Measurements from ENCODE around the gene RELN. TPM values are rescaled to one million over a fixed set of nuclear protein-coding genes. Genes with fewer than 3 reads are reported as not detected.

RELN gene
- polyA plus RNA-seq, 1 donor (not counting 4 experiments of a cell fraction or from before 2014, with no cell fraction given): not detected

GRCh38 chr7:103706805-103707204 lies 282.7 kb downstream of the RELN start:
- Histone ChIP-seq H3K4me3 (ENCODE audit: control insufficient read depth in 2 of 3, extremely low read depth in 1 of 3, insufficient read depth in 2 of 3, low read depth in 1 of 3, low read length in 3 of 3) (no peak overlapping the region), H3K9me3 (ENCODE audit: control insufficient read depth, low read depth, low read length) (no peaks in the 10 kb centered on the region), H2AFZ (ENCODE audit: control insufficient read depth, low read length) (no peak overlapping the region), H3K4me2 (ENCODE audit: control insufficient read depth, extremely low read depth, insufficient read depth, low read depth, low read length) (no peak overlapping the region), H3K9me1 (ENCODE audit: control insufficient read depth, extremely low read depth, insufficient read depth, low read length) (no peaks in the 10 kb centered on the region), H4K20me1 (ENCODE audit: control insufficient read depth, extremely low read depth, insufficient read depth, low read length) (no peaks in the 10 kb centered on the region), H3K79me2 (ENCODE audit: control insufficient read depth, insufficient read depth, low read length) (no peaks in the 10 kb centered on the region), H3K4me1 (ENCODE audit: control insufficient read depth, extremely low read depth, insufficient read depth, low read length) (no peaks in the 10 kb centered on the region), H3K27ac (ENCODE audit: control insufficient read depth, insufficient read depth, low read length) (no peak overlapping the region), H3K27me3 (ENCODE audit: control insufficient read depth, extremely low read depth, insufficient read depth, low read length) (no peaks in the 10 kb centered on the region), H3K36me3 (ENCODE audit: control insufficient read depth in 2 of 2, extremely low read depth in 1 of 2, insufficient read depth in 2 of 2, low read length in 2 of 2) (no peaks in the 10 kb centered on the region), H3K9ac (ENCODE audit: control insufficient read depth, extremely low read depth, insufficient read depth, low read length) (no peak overlapping the region)
- DNase-seq (ENCODE audit: low read depth, low spot score) (no peak), FAIRE-seq (no peak)
- dilution Hi-C loops (cut with MboI; ENCODE audit: extremely low pct_ligation_motif_present, low sequenced_read_pairs): no loop called here
- TF ChIP-seq, protein P1, sequence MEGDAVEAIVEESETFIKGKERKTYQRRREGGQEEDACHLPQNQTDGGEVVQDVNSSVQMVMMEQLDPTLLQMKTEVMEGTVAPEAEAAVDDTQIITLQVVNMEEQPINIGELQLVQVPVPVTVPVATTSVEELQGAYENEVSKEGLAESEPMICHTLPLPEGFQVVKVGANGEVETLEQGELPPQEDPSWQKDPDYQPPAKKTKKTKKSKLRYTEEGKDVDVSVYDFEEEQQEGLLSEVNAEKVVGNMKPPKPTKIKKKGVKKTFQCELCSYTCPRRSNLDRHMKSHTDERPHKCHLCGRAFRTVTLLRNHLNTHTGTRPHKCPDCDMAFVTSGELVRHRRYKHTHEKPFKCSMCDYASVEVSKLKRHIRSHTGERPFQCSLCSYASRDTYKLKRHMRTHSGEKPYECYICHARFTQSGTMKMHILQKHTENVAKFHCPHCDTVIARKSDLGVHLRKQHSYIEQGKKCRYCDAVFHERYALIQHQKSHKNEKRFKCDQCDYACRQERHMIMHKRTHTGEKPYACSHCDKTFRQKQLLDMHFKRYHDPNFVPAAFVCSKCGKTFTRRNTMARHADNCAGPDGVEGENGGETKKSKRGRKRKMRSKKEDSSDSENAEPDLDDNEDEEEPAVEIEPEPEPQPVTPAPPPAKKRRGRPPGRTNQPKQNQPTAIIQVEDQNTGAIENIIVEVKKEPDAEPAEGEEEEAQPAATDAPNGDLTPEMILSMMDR (optimal IDR thresholded peaks at IDR 0.05 in 1 of 3, IDR thresholded peaks at IDR 0.05 in 1 of 3, conservative IDR thresholded peaks at IDR 0.05 in 1 of 3; ENCODE audit: extremely low read depth in 1 of 3, insufficient read depth in 2 of 3, low read length in 3 of 3): no peak
- TF ChIP-seq EZH2 (IDR thresholded peaks at IDR 0.05; ENCODE audit: low read length): no peak

- dilution Hi-C loops (cut with MboI; ENCODE audit: extremely low pct_ligation_motif_present, low sequenced_read_pairs): no loop called here
- no peak for FAIRE-seq
- TF ChIP-seq, protein P1 (optimal IDR thresholded peaks at IDR 0.05 in 1 of 3, IDR thresholded peaks at IDR 0.05 in 1 of 3, conservative IDR thresholded peaks at IDR 0.05 in 1 of 3; ENCODE audit: extremely low read depth in 1 of 3, insufficient read depth in 2 of 3, low read length in 3 of 3): no peak
- TF ChIP-seq EZH2 (IDR thresholded peaks at IDR 0.05; ENCODE audit: low read length): no peak
These were observed 283.9 kb downstream of the RELN start for GRCh38 chr7:103705542-103705941.

More at GRCh38 chr7:103705542-103705941, 283.9 kb downstream of the RELN start:
- Histone ChIP-seq H3K4me3 (ENCODE audit: control insufficient read depth in 2 of 3, extremely low read depth in 1 of 3, insufficient read depth in 2 of 3, low read depth in 1 of 3, low read length in 3 of 3) (no peak overlapping the region), H3K36me3 (ENCODE audit: control insufficient read depth in 2 of 2, extremely low read depth in 1 of 2, insufficient read depth in 2 of 2, low read length in 2 of 2) (no peaks in the 10 kb centered on the region), H3K79me2 (ENCODE audit: control insufficient read depth, insufficient read depth, low read length) (no peaks in the 10 kb centered on the region), H3K4me2 (ENCODE audit: control insufficient read depth, extremely low read depth, insufficient read depth, low read depth, low read length) (no peak overlapping the region), H3K9me3 (ENCODE audit: control insufficient read depth, low read depth, low read length) (no peaks in the 10 kb centered on the region), H3K27ac (ENCODE audit: control insufficient read depth, insufficient read depth, low read length) (no peak overlapping the region), H3K4me1 (ENCODE audit: control insufficient read depth, extremely low read depth, insufficient read depth, low read length) (no peaks in the 10 kb centered on the region), H3K27me3 (ENCODE audit: control insufficient read depth, extremely low read depth, insufficient read depth, low read length) (no peaks in the 10 kb centered on the region), H3K9me1 (ENCODE audit: control insufficient read depth, extremely low read depth, insufficient read depth, low read length) (no peaks in the 10 kb centered on the region), H2AFZ (ENCODE audit: control insufficient read depth, low read length) (no peak overlapping the region), H3K9ac (ENCODE audit: control insufficient read depth, extremely low read depth, insufficient read depth, low read length) (no peak overlapping the region), H4K20me1 (ENCODE audit: control insufficient read depth, extremely low read depth, insufficient read depth, low read length) (no peaks in the 10 kb centered on the region)
- no peak for DNase-seq (ENCODE audit: low read depth, low spot score)

Measured in keratinocyte (primary cell).